ENCODE measurements around the gene RPL3.

RPL3 gene

GRCh38 chr22:39282645-39283321, 36.6 kb downstream of the RPL3 start:
- DNase-seq (ENCODE audit: low spot score) = no peak

- DNase-seq (ENCODE audit: low spot score) = peak; percentile 13
Observed at GRCh38 chr22:39281126-39281525, 38.3 kb downstream of the RPL3 start.

GRCh38 chr22:39280250-39280649, 39.2 kb downstream of the RPL3 start:
- peak; percentile 8 for DNase-seq (ENCODE audit: low spot score)

GRCh38 chr22:39279170-39279850, 40.1 kb downstream of the RPL3 start:
- DNase-seq (ENCODE audit: low spot score) = peak; percentile 26

- peak; percentile 11 for DNase-seq (ENCODE audit: low spot score)
Observed at GRCh38 chr22:39278040-39278439, 41.4 kb downstream of the RPL3 start.

GRCh38 chr22:39277142-39277607, 42.2 kb downstream of the RPL3 start:
- DNase-seq (ENCODE audit: low spot score) = no peak

- no peak for DNase-seq (ENCODE audit: low spot score)
Observed at GRCh38 chr22:39276440-39277141, 42.8 kb downstream of the RPL3 start.

GRCh38 chr22:39275814-39276439, 43.5 kb downstream of the RPL3 start:
- no peak for DNase-seq (ENCODE audit: low spot score)

GRCh38 chr22:39273950-39274887, 45.2 kb downstream of the RPL3 start:
- no peak for DNase-seq (ENCODE audit: low spot score)

- DNase-seq (ENCODE audit: low spot score) = no peak
Observed at GRCh38 chr22:39270792-39271191, 48.6 kb downstream of the RPL3 start.

GRCh38 chr22:39270280-39270679, 49.1 kb downstream of the RPL3 start:
- DNase-seq (ENCODE audit: low spot score) = no peak

- no peak for DNase-seq (ENCODE audit: low spot score)
Observed at GRCh38 chr22:39269095-39269790, 50.2 kb downstream of the RPL3 start.

- no peak for DNase-seq (ENCODE audit: low spot score)
Observed at GRCh38 chr22:39268645-39269044, 50.8 kb downstream of the RPL3 start.

GRCh38 chr22:39267974-39268373, 51.4 kb downstream of the RPL3 start:
- no peak for DNase-seq (ENCODE audit: low spot score)

- no peak for DNase-seq (ENCODE audit: low spot score)
Observed at GRCh38 chr22:39266398-39267030, 52.9 kb downstream of the RPL3 start.

GRCh38 chr22:39265143-39265886, 54.1 kb downstream of the RPL3 start:
- no peak for DNase-seq (ENCODE audit: low spot score)

GRCh38 chr22:39264349-39265038, 54.9 kb downstream of the RPL3 start:
- DNase-seq (ENCODE audit: low spot score) = no peak

- no peak for DNase-seq (ENCODE audit: low spot score)
Observed at GRCh38 chr22:39263626-39264348, 55.6 kb downstream of the RPL3 start.
